ENCODE data around the gene AGPAT3. TPM values are rescaled to one million over a fixed set of nuclear protein-coding genes. Genes with fewer than 3 reads are reported as not detected.

Gene AGPAT3
- total and polyA plus RNA-seq, 7 experiments from 2014 or later: 11.4 to 121 (median 62.5) TPM

DNA sequence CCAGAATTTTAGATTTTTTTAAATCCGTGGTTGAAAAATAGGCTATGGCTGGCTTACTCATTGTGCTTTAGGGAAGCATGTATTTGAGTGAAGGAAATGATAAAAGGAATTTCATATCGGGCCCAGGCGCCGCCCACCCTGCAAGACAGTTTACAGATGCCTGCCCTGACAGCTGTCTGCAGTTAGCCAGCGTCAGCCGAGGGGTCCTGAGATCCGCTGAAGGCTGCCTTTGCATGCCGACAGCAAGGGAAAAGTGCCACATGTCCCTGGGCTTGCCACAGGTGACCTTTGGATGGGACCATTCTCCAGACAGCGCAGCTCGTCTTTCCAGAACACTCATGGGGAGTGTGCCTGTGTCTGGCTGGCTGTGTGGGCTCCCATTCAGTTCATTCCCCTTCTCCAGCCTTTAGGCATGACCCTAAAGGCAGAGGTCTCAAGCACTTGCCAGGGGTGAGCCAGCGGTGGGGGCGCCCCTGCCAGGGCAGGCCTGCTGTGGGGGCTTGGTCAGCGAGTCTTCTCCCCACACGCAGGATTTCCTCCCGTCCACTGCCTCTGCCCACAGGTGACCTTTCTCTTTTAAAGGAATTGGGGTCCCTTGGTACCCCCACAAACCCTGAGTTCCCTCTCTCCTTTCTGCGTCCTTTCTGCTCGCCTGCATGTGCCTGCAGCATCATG, 101.0 kb downstream of the AGPAT3 start:
- Histone ChIP-seq H3K4me3 (ENCODE audit: low read length) (no peak overlapping the region), H3K36me3 (ENCODE audit: control insufficient read depth in 2 of 3, insufficient read depth in 3 of 3, low read length in 3 of 3) (peaks cover 0 to 54% (median 0%) of the 10 kb centered on the region in 3 experiments), H3K27ac (ENCODE audit: low read depth, low read length) (no peak overlapping the region), H3K4me1 (ENCODE audit: control insufficient read depth in 2 of 2, insufficient read depth in 2 of 2, low read length in 2 of 2) (no peaks in the 10 kb centered on the region), H3K9me3 (ENCODE audit: control insufficient read depth in 2 of 3, low read length in 3 of 3) (no peaks in the 10 kb centered on the region), H3K27me3 (ENCODE audit: control insufficient read depth in 2 of 2, insufficient read depth in 2 of 2, low read length in 2 of 2) (no peaks in the 10 kb centered on the region)
- DNase-seq (no peak), ATAC-seq (no peak)
- H3K9me3 Mint-ChIP-seq: no peaks in the 10 kb centered on the region
- peaks cover 2 to 16% (median 7%) of the 10 kb centered on the region in 7 donors for H3K4me1 Mint-ChIP-seq
- peaks cover 4 to 25% (median 17%) of the 10 kb centered on the region in 5 donors for H3K36me3 Mint-ChIP-seq
- peak overlapping the region in 1 of 10 donors; percentile 37 for H3K4me3 Mint-ChIP-seq
- POLR2A ChIA-PET: no interaction called here
- H3K27ac Mint-ChIP-seq: no peak overlapping the region
- no peaks in the 10 kb centered on the region for H3K27me3 Mint-ChIP-seq
- CTCF ChIA-PET: no interaction called here
- intact Hi-C loops (cut with micrococcal nuclease): no loop called here

DNA sequence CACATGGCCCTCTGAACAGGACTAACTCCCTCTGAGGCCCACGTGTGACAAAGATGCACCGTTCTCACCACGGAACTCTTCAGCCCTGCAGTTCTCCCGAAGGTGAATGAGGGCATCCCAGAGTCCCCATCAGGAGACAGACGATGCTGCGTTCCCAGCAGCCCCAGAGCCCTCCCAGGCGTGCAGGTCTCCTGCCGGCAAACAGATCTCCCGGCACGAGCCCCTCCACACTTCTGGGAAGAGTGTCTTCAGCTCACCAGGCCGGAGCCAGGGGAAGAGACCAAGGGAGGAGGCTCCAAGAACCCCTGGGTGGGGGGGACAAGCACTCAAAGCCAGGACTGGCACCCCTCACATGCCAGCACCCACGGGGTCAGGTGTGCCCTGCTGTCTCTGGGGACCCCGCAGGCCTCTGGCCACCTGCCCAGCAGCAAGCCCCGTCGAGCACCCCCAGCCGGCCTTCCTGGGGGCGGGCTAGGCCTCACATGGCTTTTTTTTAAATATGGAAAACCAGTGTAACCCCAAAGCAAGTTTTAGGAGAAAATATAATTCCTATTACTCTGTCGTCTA, 102.0 kb downstream of the AGPAT3 start:
- Mint-ChIP-seq H3K4me3 (no peak overlapping the region), H3K4me1 (peaks cover 0 to 11% (median 0%) of the 10 kb centered on the region in 7 donors), H3K9me3 (no peaks in the 10 kb centered on the region), H3K27ac (peak overlapping the region in 2 of 9 donors; percentile 10 to 56), H3K36me3 (peaks cover 4 to 29% (median 12%) of the 10 kb centered on the region in 5 donors), H3K27me3 (no peaks in the 10 kb centered on the region)
- H3K9me3 ChIP-seq (ENCODE audit: control insufficient read depth in 2 of 3, low read length in 3 of 3): no peaks in the 10 kb centered on the region
- ChIA-PET CTCF (no interaction called here), POLR2A (no interaction called here)
- intact Hi-C loops (cut with micrococcal nuclease): no loop called here
- H3K27me3 ChIP-seq (ENCODE audit: control insufficient read depth in 2 of 2, insufficient read depth in 2 of 2, low read length in 2 of 2): no peaks in the 10 kb centered on the region
- no peak for ATAC-seq
- no peak for DNase-seq
- peaks cover 0 to 63% (median 4%) of the 10 kb centered on the region in 3 experiments for H3K36me3 ChIP-seq (ENCODE audit: control insufficient read depth in 2 of 3, insufficient read depth in 3 of 3, low read length in 3 of 3)
- no peak overlapping the region for H3K27ac ChIP-seq (ENCODE audit: low read depth, low read length)
- H3K4me1 ChIP-seq (ENCODE audit: control insufficient read depth in 2 of 2, insufficient read depth in 2 of 2, low read length in 2 of 2): no peaks in the 10 kb centered on the region
- H3K4me3 ChIP-seq (ENCODE audit: low read length): no peak overlapping the region

DNA sequence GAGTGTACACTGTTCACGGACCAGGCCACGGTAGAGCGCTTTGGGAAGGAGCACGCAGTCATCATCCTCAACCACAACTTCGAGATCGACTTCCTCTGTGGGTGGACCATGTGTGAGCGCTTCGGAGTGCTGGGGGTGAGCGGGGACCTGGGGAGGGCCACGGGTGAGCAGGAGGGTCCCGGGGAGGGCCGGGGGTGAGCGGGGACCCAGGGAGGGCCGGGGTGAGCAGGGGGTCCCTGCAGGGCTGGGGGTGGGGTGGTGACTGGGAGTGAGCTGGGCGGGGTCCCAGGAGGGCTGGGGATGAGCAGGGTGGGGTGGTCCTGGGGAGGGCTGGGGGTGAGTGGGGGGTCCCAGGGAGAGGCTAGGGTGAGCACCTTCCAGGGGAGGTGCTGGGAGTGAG, 103.0 kb downstream of the AGPAT3 start:
- Mint-ChIP-seq H3K4me3 (no peak overlapping the region), H3K27me3 (no peaks in the 10 kb centered on the region), H3K36me3 (peaks cover 4 to 32% (median 9%) of the 10 kb centered on the region in 5 donors), H3K9me3 (no peaks in the 10 kb centered on the region), H3K4me1 (peaks cover 0 to 8% (median 0%) of the 10 kb centered on the region in 7 donors), H3K27ac (peak overlapping the region in 1 of 9 donors; percentile 56)
- H3K4me1 ChIP-seq (ENCODE audit: control insufficient read depth in 2 of 2, insufficient read depth in 2 of 2, low read length in 2 of 2): no peaks in the 10 kb centered on the region
- H3K27me3 ChIP-seq (ENCODE audit: control insufficient read depth in 2 of 2, insufficient read depth in 2 of 2, low read length in 2 of 2): no peaks in the 10 kb centered on the region
- no peak overlapping the region for H3K27ac ChIP-seq (ENCODE audit: low read depth, low read length)
- ChIA-PET CTCF (no interaction called here), POLR2A (no interaction called here)
- ATAC-seq (no peak), DNase-seq (no peak)
- H3K36me3 ChIP-seq (ENCODE audit: control insufficient read depth in 2 of 3, insufficient read depth in 3 of 3, low read length in 3 of 3): peaks cover 0 to 73% (median 4%) of the 10 kb centered on the region in 3 experiments
- H3K9me3 ChIP-seq (ENCODE audit: control insufficient read depth in 2 of 3, low read length in 3 of 3): no peaks in the 10 kb centered on the region
- H3K4me3 ChIP-seq (ENCODE audit: low read length): no peak overlapping the region
- intact Hi-C loops (cut with micrococcal nuclease): no loop called here

DNA sequence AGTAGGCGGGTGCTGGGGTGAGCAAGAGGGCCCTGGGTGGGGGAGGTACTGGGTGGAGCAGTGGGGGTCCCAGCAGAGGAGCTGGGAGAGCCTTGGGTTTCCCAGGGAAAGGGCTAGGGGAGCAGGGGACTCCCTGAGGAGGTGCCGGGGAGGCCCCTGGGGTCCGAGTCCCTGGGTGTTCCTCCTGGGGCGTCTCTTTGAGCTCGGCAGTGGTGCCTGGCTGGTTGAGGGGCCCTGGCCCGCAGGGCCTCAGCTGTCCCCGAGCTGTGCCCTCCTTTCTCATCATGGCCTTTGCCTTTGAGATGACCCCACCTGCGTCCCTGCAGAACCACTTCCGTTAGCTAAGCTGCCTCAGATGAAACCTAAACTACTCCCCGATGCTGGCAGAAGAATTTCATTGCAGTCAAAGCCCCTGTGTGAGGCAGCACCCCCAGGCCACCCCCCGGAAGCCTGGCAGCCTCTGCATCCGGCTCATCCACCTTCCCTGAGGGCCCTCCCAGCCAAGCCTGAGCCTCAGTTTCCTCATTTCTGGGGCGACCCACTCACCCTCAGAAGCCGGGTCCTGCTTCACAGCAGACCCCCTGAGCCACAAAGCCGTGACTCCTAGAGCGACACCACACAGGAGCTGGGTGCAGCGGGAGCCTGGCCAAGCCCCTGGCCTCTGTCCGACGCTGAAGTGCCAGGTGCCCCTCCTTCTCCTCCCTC, 103.5 kb downstream of the AGPAT3 start:
- DNase-seq (no peak), ATAC-seq (no peak)
- Histone ChIP-seq H3K27ac (ENCODE audit: low read depth, low read length) (no peak overlapping the region), H3K4me3 (ENCODE audit: low read length) (no peak overlapping the region), H3K9me3 (ENCODE audit: control insufficient read depth in 2 of 3, low read length in 3 of 3) (no peaks in the 10 kb centered on the region), H3K4me1 (ENCODE audit: control insufficient read depth in 2 of 2, insufficient read depth in 2 of 2, low read length in 2 of 2) (no peaks in the 10 kb centered on the region), H3K36me3 (ENCODE audit: control insufficient read depth in 2 of 3, insufficient read depth in 3 of 3, low read length in 3 of 3) (peaks cover 0 to 76% (median 4%) of the 10 kb centered on the region in 3 experiments), H3K27me3 (ENCODE audit: control insufficient read depth in 2 of 2, insufficient read depth in 2 of 2, low read length in 2 of 2) (no peaks in the 10 kb centered on the region)
- no peaks in the 10 kb centered on the region for H3K27me3 Mint-ChIP-seq
- peaks cover 4 to 29% (median 7%) of the 10 kb centered on the region in 5 donors for H3K36me3 Mint-ChIP-seq
- intact Hi-C loops (cut with micrococcal nuclease): no loop called here
- ChIA-PET POLR2A (no interaction called here), CTCF (interaction anchor here (0.6 kb wide), 2 partner anchors 162 to 1674 kb away, joined by 3 to 4 read pairs; no protein-coding TSS in a partner anchor)
- H3K4me3 Mint-ChIP-seq: no peak overlapping the region
- no peaks in the 10 kb centered on the region for H3K9me3 Mint-ChIP-seq
- H3K27ac Mint-ChIP-seq: no peak overlapping the region
- H3K4me1 Mint-ChIP-seq: peaks cover 0 to 5% (median 0%) of the 10 kb centered on the region in 7 donors

DNA sequence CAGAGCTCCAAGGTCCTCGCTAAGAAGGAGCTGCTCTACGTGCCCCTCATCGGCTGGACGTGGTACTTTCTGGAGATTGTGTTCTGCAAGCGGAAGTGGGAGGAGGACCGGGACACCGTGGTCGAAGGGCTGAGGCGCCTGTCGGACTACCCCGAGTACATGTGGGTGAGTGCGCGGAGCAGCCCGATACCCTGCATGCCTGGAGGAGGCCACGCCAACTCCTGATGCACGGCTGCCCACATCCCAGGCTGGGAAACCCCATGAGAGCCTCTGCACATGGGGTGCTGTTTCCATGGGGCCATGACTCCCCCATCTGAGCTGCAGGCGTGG, 104.1 kb downstream of the AGPAT3 start:
- POLR2A ChIA-PET: no interaction called here
- peaks cover 0 to 76% (median 4%) of the 10 kb centered on the region in 3 experiments for H3K36me3 ChIP-seq (ENCODE audit: control insufficient read depth in 2 of 3, insufficient read depth in 3 of 3, low read length in 3 of 3)

DNA sequence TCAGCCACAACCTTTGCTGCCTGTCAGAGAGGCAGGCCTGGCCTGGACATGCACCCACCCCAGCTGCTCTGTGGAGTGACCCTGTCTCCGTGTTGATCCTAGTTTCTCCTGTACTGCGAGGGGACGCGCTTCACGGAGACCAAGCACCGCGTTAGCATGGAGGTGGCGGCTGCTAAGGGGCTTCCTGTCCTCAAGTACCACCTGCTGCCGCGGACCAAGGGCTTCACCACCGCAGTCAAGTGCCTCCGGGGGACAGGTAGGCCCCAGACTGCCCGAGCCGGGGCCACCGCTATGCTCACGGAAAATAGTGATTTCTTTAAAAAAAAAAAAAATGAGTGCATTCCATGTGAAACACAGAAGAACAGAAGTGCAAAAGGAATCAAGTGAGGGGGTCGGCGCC, 105.5 kb downstream of the AGPAT3 start:
- peaks cover 3 to 24% (median 4%) of the 10 kb centered on the region in 5 donors for H3K36me3 Mint-ChIP-seq

More for the DNA sequence above, 104.1 kb downstream of the AGPAT3 start:
- no peak overlapping the region for H3K27ac ChIP-seq (ENCODE audit: low read depth, low read length)
- peaks cover 3 to 26% (median 7%) of the 10 kb centered on the region in 5 donors for H3K36me3 Mint-ChIP-seq
- H3K4me1 Mint-ChIP-seq: peaks cover 0 to 7% (median under 1%) of the 10 kb centered on the region in 7 donors
- H3K9me3 Mint-ChIP-seq: no peaks in the 10 kb centered on the region
- no peaks in the 10 kb centered on the region for H3K9me3 ChIP-seq (ENCODE audit: control insufficient read depth in 2 of 3, low read length in 3 of 3)
- no peaks in the 10 kb centered on the region for H3K27me3 ChIP-seq (ENCODE audit: control insufficient read depth in 2 of 2, insufficient read depth in 2 of 2, low read length in 2 of 2)
- H3K4me1 ChIP-seq (ENCODE audit: control insufficient read depth in 2 of 2, insufficient read depth in 2 of 2, low read length in 2 of 2): no peaks in the 10 kb centered on the region
- no peak for ATAC-seq
- intact Hi-C loops (cut with micrococcal nuclease): no loop called here
- H3K4me3 ChIP-seq (ENCODE audit: low read length): no peak overlapping the region
- CTCF ChIA-PET: interaction anchor here (0.6 kb wide), 2 partner anchors 162 to 1673 kb away, joined by 3 to 4 read pairs; no protein-coding TSS in a partner anchor
- H3K27ac Mint-ChIP-seq: no peak overlapping the region
- no peak overlapping the region for H3K4me3 Mint-ChIP-seq
- H3K27me3 Mint-ChIP-seq: no peaks in the 10 kb centered on the region
- no peak for DNase-seq

More for the DNA sequence above, 105.5 kb downstream of the AGPAT3 start:
- no peak overlapping the region for H3K4me3 Mint-ChIP-seq
- H3K9me3 Mint-ChIP-seq: no peaks in the 10 kb centered on the region
- Histone ChIP-seq H3K36me3 (ENCODE audit: control insufficient read depth in 2 of 3, insufficient read depth in 3 of 3, low read length in 3 of 3) (peaks cover 0 to 76% (median 4%) of the 10 kb centered on the region in 3 experiments), H3K4me3 (ENCODE audit: low read length) (no peak overlapping the region), H3K27me3 (ENCODE audit: control insufficient read depth in 2 of 2, insufficient read depth in 2 of 2, low read length in 2 of 2) (no peaks in the 10 kb centered on the region), H3K4me1 (ENCODE audit: control insufficient read depth in 2 of 2, insufficient read depth in 2 of 2, low read length in 2 of 2) (peaks cover 0 to 4% of the 10 kb centered on the region in 2 donors), H3K9me3 (ENCODE audit: control insufficient read depth in 2 of 3, low read length in 3 of 3) (no peaks in the 10 kb centered on the region), H3K27ac (ENCODE audit: low read depth, low read length) (no peak overlapping the region)
- no peak overlapping the region for H3K27ac Mint-ChIP-seq
- H3K4me1 Mint-ChIP-seq: peaks cover 11 to 21% (median 14%) of the 10 kb centered on the region in 7 donors
- ChIA-PET POLR2A (no interaction called here), CTCF (no interaction called here)
- H3K27me3 Mint-ChIP-seq: no peaks in the 10 kb centered on the region
- DNase-seq (no peak), ATAC-seq (no peak)
- intact Hi-C loops (cut with micrococcal nuclease): no loop called here
